ENCODE data around the gene GRM7. TPM values are rescaled to one million over a fixed set of nuclear protein-coding genes. Genes with fewer than 3 reads are reported as not detected.

Gene GRM7
- total RNA-seq, 1 experiment from 2014 or later = not detected

DNA sequence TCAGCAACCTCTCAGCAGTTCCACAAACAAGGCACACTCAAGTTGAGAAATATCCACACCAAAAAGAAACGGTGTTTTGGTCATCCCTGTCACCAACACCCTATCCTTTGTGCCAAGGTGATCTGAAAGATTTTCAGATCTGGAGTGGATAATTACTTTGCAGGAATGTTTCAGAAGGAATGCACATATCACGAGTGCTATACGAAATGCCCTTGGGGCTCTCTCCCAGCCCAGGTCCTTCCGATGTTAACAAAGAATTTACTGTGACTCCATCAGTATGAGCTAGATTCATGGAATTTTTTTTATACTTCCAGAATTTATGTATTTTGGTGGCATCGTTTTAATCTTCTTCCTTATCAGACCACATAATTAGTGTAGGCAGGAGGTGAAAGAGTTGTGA lies 105.0 kb downstream of the GRM7 start:
- POLR2A ChIA-PET = no interaction called here
- RAD21 ChIA-PET (ENCODE audit: low non-redundant PET in 1 of 2, low total read pairs in 2 of 2, uncharacterized antibody in 2 of 2, unreplicated experiment in 2 of 2) = no interaction called here

More for the DNA sequence above, 105.0 kb downstream of the GRM7 start:
- CTCF ChIA-PET = no interaction called here
- no peak overlapping the region for H3K27ac ChIP-seq (ENCODE audit: low read depth, low read length)
- H3K4me3 ChIP-seq (replicated peaks in 1 of 2; ENCODE audit: low read depth in 1 of 2, low read length in 2 of 2) = no peak overlapping the region
- ATAC-seq = no peak
- no peak for DNase-seq (ENCODE audit: low read depth, low spot score)
- TF ChIP-seq YY1 (IDR thresholded peaks at IDR 0.05; ENCODE audit: extremely low read depth, insufficient replicate concordance, low read depth, low read length) (no peak), CBX3 (IDR thresholded peaks at IDR 0.05; ENCODE audit: low read depth) (no peak), EZH2phosphoT487 (IDR thresholded peaks at IDR 0.05; ENCODE audit: borderline replicate concordance) (no peak), TCF7L2 (IDR thresholded peaks at IDR 0.05; ENCODE audit: borderline replicate concordance, extremely low read depth, insufficient read depth, insufficient read length) (no peak), ELF1 (IDR thresholded peaks at IDR 0.05; ENCODE audit: borderline replicate concordance, low read depth) (no peak), CTCF (IDR thresholded peaks at IDR 0.05 in 2 of 3, conservative IDR thresholded peaks at IDR 0.05 in 1 of 3; ENCODE audit: borderline replicate concordance in 1 of 3, insufficient read depth in 1 of 3, low read depth in 2 of 3, low read length in 2 of 3) (no peak), SIN3A (IDR thresholded peaks at IDR 0.05; ENCODE audit: low read depth) (no peak), RAD21 (IDR thresholded peaks at IDR 0.05; ENCODE audit: low read depth) (no peak), POLR2AphosphoS5 (IDR thresholded peaks at IDR 0.05; ENCODE audit: low read depth, low read length) (no peak), SRF (IDR thresholded peaks at IDR 0.05; ENCODE audit: low read depth) (no peak), POLR2A (IDR thresholded peaks at IDR 0.05; ENCODE audit: borderline replicate concordance, extremely low read depth, insufficient read depth, insufficient read length) (no peak), JUND (IDR thresholded peaks at IDR 0.05) (no peak)
- TF ChIP-seq, protein P1, sequence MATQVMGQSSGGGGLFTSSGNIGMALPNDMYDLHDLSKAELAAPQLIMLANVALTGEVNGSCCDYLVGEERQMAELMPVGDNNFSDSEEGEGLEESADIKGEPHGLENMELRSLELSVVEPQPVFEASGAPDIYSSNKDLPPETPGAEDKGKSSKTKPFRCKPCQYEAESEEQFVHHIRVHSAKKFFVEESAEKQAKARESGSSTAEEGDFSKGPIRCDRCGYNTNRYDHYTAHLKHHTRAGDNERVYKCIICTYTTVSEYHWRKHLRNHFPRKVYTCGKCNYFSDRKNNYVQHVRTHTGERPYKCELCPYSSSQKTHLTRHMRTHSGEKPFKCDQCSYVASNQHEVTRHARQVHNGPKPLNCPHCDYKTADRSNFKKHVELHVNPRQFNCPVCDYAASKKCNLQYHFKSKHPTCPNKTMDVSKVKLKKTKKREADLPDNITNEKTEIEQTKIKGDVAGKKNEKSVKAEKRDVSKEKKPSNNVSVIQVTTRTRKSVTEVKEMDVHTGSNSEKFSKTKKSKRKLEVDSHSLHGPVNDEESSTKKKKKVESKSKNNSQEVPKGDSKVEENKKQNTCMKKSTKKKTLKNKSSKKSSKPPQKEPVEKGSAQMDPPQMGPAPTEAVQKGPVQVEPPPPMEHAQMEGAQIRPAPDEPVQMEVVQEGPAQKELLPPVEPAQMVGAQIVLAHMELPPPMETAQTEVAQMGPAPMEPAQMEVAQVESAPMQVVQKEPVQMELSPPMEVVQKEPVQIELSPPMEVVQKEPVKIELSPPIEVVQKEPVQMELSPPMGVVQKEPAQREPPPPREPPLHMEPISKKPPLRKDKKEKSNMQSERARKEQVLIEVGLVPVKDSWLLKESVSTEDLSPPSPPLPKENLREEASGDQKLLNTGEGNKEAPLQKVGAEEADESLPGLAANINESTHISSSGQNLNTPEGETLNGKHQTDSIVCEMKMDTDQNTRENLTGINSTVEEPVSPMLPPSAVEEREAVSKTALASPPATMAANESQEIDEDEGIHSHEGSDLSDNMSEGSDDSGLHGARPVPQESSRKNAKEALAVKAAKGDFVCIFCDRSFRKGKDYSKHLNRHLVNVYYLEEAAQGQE (IDR thresholded peaks at IDR 0.05; ENCODE audit: low read depth) = no peak
- TF ChIP-seq, protein P2, sequence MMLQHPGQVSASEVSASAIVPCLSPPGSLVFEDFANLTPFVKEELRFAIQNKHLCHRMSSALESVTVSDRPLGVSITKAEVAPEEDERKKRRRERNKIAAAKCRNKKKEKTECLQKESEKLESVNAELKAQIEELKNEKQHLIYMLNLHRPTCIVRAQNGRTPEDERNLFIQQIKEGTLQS (IDR thresholded peaks at IDR 0.05) = no peak
- no peaks in the 10 kb centered on the region for H3K27me3 ChIP-seq (ENCODE audit: insufficient read depth, low read length)
- no peak overlapping the region for H2AFZ ChIP-seq (ENCODE audit: low read depth, low read length, poor library complexity, severe bottlenecking)
- intact Hi-C loops (cut with micrococcal nuclease) = no loop called here
- H4K20me1 ChIP-seq (ENCODE audit: insufficient read depth) = no peaks in the 10 kb centered on the region
- BruUV-seq (replicated peaks) = no TSS peak
- H3K9me2 ChIP-seq (ENCODE audit: insufficient read depth) = no peaks in the 10 kb centered on the region
- H3K79me2 ChIP-seq (ENCODE audit: insufficient read depth, low read length) = no peaks in the 10 kb centered on the region
- no peak overlapping the region for H3K9ac ChIP-seq (ENCODE audit: low read length)
- H3K4me1 ChIP-seq (ENCODE audit: control insufficient read depth in 1 of 2, insufficient read depth in 2 of 2, low read length in 2 of 2) = no peaks in the 10 kb centered on the region
- H3K9me3 ChIP-seq (ENCODE audit: control insufficient read depth in 1 of 2, insufficient read depth in 1 of 2, low read depth in 1 of 2, low read length in 2 of 2) = no peaks in the 10 kb centered on the region
- no peaks in the 10 kb centered on the region for H3K36me3 ChIP-seq (ENCODE audit: control insufficient read depth in 1 of 2, insufficient read depth in 2 of 2, low read length in 2 of 2)
- H3K4me2 ChIP-seq (ENCODE audit: low read length) = no peak overlapping the region
